ENCODE data around the gene NXF3.
"Not testable (repeated sequence)": the region's sequence is repeated elsewhere in the genome, so short reads cannot be mapped to it uniquely, and the experiment has no call there.

- TF ChIP-seq POLR2A (IDR thresholded peaks at IDR 0.05; ENCODE audit: low read length); GATA1 (IDR thresholded peaks at IDR 0.05; ENCODE audit: low read depth, low read length): not testable (repeated sequence)
Measured at GRCh38 chrX:103116970-103117369, 24.0 kb upstream of the NXF3 start.

Data from erythroblast (primary cell).